GM18502 (cell line): ENCODE results near the gene TIAM2.
A peak's percentile ranks its signal among the peaks of the same experiment; 100 is the strongest.
"Not testable (repeated sequence)": the region's sequence is repeated elsewhere in the genome, so short reads cannot be mapped to it uniquely, and the experiment has no call there.

Source experiments
- ATAC-seq: cut with Tn5 transposase; IDR thresholded peaks from one replicate; pipeline ENCODE4 v1.9.1; 2021; ENCODE audit warnings: mild to moderate bottlenecking; ENCODE audit not compliant: unreplicated experiment, poor library complexity

The TIAM2 gene

DNA sequence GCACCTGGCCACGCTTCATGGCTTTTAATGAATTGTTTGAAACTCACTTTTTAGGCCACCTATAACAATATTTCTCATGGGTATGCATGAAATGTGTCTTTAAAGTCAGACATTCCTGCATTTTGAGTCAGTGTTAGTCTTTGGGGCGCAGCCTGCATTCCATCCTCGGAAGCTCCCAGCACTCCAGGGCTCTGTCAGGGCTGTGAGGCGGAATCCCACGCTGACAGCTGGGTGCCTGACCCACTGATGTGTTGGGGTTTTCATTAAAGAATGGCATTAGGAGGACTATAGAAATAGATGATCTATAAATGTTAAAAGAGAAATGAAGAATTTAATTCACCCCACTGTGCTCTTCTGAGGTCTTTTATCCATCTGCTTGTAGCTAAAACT lies 252.5 kb downstream of the TIAM2 start:
- ATAC-seq = no peak

DNA sequence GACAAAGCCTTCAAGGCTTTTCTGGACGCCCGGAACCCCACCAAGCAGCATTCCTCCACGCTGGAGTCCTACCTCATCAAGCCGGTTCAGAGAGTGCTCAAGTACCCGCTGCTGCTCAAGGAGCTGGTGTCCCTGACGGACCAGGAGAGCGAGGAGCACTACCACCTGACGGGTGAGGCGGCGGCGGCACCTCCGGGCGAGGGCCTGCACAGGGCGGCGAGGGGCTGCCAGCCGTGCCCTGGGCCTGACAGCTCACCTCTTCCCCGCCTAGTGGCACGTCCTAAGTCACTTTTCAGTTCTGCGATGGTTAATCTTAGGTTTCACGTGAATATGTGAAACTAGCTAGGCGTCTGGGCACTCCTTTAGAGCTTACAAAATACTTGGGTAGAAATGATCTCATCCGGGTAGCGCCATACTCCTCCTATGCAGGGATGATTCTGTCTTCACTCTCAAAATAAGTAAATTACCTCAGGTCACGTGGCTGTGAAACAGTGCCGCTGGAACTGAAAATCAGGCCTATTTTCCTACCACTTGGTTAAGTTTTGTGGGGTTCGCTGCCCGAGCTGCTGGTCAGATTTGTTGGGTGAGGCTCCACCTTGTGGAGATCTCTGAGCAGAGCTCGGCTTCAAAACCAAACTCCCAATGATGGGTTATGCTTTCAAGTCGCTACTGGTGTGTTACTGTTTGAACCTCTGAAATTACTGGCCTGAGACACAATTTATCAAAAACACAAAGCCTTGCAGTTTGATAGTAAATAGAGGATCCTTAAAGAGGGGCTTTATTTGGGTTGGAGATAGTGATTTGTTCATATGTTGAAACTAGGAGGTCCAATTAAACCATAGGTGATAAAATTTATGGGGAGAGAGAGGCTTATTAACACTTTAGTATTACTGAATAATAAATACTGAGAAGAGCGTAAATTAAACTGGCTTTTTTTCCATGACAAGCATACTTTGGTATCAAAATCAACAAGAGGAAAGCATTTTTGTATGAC lies 253.2 kb downstream of the TIAM2 start:
- ATAC-seq = peak; percentile 64

DNA sequence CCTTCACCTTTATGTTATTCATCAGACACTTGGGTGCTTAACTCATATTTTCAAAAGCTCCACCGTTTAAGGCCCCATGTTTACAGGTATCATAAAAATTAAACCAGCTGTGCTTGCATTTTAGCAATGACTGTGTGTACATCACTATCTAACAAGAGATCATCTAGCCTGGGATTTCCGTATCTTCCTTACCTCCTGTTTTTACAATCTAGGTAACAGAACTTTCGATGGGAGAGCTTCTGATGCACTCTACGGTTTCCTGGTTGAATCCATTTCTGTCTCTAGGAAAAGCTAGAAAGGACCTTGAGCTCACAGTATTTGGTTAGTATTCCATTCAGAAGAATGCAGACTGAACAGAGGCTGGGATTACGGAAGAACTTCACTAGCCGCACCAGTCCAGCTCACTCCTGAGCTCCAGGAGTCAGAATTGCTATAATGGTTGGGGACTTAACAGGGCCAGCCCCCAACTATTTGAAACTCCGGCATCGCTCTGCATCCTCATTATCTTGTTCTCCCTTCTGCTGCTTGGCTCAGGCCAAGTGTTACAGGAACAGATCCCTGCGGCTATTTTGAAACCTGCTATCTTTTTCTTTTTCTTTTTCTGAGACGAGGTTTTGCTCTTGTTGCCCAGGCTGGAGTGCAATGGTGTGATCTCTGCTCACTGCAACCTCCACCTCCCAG lies 255.7 kb downstream of the TIAM2 start:
- no peak for ATAC-seq

DNA sequence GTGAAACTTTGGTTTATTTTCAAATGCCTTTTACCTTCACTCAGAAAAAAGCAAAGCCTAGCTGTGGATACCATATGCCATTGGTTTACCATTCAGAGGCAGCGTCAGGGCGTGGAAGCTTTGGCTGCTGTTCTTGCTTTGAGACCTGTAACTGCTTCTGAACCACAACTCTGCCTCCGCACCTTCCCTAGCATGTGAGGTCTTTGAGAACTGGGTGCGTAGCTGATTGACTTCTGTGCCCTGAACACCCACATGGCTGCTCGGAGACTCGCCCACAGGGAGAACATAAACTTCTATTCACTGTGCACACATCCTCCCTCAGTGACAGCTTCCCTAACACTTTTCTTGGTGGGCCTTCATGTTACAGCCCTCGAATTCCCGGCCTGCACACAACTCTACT lies 257.5 kb downstream of the TIAM2 start:
- ATAC-seq = no peak

DNA sequence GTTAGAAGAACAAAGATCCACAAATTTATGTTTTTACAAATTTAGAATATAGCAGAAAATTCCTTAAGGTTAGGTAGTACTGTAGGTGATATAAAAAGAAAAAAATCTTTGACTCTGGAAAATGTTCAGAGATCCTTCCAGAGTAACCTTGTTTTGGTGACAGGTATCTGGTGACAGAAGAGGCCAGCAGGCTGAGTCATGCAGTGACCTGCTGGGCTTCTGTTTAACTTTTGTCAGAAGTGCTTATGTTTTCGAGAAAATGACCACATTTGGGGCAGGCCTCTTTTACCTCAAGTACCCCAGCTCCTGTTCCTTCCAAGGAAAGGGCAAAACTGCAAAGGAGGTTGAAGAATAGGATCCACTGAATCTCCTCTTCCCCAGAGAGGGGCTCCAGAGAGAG lies 258.2 kb downstream of the TIAM2 start:
- no peak for ATAC-seq

DNA sequence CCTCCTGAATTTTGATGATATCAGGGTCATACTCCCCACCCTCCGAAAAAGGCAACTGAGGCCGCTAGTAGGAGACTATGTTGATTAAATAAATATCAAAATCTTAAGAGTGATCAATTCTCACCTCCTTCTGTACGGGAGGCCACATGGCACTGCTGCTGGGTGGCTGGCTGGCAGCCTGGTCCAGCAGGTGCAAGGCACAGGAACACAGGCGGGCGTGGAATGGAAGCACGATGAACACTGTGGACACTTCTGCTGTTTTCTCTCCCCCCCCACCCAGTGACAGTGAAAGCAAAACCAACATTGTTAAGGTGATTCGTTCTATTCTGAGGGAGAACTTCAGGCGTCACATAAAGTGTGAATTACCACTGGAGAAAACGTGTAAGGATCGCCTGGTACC lies 259.0 kb downstream of the TIAM2 start:
- ATAC-seq = no peak

DNA sequence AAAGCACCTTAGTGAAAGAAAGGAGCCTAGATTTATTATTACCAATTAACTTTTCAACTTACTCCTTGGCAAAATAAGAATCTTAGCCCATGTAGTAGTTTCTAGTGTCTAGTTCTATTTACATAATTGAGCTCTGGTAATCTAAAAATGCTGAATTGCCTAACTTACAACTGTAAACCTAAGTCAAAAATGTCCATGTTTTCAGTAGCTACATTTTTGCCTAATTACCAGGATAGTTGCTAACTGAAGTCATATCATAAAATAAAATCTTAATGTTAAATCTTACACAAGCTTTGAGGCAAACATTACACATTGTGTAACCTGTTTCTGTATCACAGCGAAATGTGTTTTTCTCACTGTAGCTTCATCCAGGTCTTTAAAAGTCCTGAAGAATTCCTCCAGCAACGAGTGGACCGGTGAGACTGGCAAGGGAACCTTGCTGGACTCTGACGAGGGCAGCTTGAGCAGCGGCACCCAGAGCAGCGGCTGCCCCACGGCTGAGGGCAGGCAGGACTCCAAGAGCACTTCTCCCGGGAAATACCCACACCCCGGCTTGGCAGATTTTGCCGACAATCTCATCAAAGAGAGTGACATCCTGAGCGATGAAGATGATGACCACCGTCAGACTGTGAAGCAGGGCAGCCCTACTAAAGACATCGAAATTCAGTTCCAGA lies 261.1 kb downstream of the TIAM2 start:
- ATAC-seq = no peak

DNA sequence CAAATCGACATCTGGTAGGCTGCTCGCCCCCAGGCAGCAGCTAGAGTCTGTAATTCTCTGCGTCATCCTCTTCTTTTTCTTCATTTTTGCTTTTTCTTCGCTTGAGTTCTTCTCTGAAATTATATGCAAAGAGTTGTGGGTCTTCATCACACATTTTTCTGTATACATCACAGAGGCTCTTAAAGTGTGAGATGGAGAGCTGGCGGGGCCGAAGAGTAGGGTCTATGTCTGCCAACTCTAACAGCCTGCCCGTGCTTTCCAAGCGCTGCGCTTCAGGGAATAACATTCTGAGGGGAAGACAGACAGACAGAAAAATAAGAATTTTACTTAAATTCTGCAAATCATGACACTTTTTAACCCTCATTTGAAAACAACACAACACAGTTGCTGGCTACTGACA lies 262.7 kb downstream of the TIAM2 start:
- ATAC-seq = no peak

DNA sequence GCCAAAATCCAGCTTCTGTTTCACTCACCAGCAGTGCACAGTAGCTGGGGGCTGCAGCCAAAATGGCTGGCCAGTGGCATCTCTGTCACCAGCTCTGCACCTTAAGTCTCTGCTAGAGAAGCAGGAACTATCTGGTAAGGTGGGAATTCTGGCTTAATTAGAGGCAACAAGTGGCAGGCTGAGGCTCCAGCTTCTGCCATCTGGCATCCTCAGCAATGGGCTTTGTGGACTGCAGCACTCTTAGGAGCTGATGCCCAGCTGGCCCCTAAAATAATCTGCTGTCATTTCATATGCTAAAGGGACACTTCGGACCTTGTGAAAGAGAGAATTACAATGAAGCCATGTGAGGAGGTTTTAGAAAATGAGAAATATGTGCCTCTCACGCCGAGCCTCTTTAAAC lies 264.1 kb downstream of the TIAM2 start:
- ATAC-seq = no peak

DNA sequence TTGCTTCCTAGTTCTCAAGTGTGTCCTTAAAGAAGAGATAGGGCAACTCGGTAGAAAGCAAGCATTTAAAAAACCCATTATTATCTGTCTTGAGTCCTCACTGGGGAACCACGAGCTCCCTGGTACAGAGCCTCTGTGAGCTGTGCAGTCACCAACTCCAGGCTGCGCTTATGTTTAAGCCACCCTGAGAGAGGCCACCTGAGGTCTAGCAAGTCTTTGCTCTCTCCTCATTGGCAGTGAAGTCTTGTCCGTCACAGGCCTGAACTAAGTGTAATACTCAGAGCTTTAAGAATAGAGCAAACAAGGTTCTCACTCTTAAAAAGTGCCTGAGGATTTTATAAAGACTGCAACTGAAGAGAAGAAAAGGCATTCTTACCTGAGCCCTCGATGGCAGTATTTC lies 264.8 kb downstream of the TIAM2 start:
- ATAC-seq = no peak

DNA sequence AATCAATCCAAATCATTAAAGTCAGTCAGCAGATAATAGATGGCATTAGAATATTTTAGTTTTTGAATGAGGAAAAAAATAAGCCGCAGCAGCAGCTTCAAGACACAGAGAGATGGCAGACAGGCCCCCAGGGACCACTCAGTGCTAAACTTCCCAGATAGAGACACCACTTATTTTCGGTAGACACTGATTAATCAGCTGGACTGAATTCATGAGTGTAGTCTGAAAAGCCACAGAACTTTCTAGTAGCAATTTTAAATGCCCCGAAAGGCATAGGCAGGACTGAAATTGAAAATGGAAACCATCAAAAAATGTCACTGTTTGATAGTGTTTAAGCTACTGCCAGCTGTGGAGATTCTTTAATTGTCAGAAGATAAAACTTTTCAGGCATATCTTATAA lies 265.6 kb downstream of the TIAM2 start:
- peak; percentile 41 for ATAC-seq

DNA sequence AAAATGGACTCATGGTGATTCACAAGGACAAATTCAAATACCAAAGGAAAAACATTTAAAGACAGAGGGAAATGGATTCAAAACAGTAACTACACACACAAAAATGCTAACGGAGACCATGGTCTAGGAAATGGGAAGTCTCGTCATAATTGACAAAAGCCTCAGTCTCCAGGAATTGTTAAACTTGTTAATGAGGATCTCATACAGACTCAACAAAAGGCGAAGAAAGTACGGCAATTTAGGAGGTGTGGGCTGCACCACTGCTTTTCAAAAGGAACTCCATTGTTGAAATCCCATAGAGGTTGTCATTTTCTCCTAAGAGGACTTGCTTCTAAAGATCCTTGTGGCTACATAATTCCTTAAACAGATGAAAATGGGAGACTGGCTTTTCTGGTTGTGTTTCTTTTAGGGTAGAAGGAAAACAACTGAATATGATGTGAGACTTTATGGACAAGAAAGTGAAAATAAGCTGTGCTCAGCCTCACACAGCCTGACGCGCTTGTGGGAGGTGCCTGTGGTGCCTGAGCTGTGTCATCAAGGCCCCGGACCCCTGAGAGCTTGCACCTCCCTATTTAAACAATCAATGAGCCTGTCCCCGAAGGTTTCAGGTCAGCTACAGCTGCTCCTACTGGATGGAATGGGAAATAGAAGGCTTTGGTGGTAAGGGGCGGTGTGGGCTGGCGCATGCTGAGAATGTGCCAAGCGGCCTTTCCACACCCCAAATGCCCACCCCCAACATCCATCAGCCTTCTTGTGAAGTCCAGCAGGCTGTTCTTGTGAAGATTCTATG lies 266.2 kb downstream of the TIAM2 start:
- ATAC-seq = no peak

DNA sequence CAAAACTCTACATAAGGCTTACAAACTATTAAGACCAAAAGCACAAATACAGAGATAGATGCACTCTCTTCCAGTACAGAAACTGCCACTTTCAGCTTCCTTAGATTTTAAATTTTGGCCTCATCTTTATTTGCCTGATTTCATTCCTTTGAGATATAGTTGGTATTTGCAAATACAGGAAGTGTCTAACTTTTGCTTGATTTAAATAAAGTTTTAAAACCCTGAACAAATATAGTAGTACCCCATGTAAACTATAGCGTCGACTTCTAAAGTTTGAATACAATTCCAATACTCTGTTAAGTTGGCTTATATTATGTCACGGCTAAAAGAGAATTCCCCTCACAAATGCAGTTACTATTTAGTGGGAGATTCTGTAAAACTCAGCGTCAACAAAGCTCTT lies 267.5 kb downstream of the TIAM2 start:
- no peak for ATAC-seq

DNA sequence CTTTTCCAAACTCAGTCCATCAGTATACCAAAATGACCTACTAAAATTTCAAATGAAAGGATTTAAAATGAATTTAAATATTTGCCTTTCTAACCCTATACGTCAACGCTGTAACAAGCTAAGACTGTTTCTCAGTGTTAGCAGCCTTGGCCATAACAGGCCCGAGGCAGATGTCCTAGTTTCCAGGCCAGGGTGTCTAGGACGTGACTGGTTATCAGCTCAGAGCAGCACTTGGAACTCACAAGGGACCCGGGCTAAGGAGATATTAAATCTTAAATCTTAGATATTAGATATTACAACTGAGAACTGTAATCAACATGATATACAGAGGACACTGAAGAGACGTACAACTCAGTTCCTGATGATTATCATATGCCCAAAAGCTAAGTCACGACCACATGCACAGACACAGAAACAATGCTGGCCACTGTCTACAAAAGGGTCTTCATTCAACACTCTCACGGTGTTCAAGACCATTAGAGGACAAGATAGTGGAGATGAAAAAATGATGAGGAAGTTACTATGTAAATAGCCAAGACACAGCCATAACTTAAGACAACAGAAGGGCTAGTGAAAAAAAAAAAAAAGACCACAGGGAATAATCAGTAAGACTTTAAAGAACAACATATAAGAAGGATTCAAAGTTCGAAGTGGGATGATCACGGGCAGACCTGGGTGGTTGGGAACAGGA lies 268.4 kb downstream of the TIAM2 start, which contains the start of gene CLDN20:
Gene CLDN20, plus strand, starts transcription at position 641 of the 691 bp plus-strand sequence. CDS start 11,707 bp downstream, outside the sequence.
- ATAC-seq = no peak

DNA sequence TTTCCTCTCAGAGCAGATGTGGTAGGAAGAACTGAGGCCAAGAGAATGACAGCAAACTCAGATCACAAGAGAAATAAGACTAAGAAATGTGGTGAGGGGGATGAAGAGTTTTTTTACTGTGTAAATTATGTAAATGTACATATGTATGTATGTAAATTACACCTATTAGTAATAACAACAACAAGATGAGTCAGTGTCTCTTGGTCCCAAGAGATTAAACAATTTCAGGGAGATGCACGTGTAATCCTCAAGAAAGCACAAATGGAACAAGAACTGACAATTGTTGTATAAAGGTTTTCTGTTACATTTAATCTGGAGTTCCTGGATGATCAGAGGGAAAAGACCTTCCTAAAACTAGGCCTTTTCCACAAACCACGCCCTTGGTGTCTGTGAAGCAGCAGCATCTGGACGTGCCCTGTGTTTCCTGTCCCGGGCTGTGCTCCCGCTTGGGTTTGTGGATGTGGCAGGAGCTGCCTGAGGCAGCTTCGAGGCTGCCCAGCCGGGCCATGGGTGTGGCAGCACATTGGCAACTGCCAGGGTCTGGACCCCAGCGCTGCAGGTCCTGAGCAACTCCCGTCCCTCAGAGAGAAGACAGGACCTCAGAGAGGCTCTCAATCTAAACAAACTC lies 269.7 kb downstream of the TIAM2 start:
- ATAC-seq = no peak

DNA sequence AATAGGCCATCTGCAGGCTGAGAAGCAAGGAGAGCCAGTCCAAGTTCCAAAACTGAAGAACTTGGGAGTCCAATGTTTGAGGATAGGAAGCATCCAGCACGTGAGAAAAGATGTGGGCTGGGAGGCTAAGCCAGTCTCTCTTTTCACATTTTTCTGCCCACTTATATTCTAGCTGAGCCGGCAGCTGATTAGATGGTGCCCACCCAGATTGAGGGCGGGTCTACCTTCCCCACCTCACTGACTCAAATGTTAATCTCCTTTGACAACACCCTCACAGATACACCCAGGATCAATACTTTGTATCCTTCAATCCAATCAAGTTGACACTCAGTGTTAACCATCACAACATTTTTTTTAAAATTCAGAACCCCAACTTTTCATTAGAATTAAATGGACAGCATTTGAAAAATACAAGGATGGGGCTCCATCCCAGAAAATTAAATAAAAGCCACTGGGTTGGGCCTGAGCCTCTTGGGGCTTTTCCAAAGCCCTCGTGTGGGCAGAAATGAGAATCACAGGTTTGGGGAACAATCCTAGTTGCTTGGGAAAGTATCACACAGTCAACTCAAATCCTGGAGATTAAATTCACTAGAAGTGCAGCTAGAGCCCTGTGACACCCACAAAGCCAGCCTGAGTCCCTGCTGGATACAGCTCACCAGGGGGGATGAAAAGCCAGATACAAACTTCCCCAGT lies 270.9 kb downstream of the TIAM2 start:
- ATAC-seq = no peak

DNA sequence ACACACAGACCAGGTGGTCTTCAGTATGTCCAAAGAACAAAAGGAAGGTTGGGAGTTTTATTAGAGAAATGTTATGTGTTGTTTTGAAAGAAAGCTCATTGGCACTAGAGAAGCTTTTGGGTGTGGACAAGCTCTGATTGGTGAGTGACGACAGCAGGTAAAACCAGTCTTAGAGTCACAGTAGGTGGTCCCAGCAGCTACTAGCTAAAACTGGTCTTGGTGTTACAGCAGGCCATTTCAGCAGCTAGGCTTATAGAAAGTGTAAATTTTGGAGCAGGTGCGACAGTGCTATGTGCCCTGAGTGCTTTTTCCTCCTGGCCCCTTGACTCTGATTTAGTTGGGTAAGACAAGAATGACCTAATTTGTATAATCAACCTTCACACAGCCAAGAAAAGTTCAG lies 272.3 kb downstream of the TIAM2 start:
- no peak for ATAC-seq

DNA sequence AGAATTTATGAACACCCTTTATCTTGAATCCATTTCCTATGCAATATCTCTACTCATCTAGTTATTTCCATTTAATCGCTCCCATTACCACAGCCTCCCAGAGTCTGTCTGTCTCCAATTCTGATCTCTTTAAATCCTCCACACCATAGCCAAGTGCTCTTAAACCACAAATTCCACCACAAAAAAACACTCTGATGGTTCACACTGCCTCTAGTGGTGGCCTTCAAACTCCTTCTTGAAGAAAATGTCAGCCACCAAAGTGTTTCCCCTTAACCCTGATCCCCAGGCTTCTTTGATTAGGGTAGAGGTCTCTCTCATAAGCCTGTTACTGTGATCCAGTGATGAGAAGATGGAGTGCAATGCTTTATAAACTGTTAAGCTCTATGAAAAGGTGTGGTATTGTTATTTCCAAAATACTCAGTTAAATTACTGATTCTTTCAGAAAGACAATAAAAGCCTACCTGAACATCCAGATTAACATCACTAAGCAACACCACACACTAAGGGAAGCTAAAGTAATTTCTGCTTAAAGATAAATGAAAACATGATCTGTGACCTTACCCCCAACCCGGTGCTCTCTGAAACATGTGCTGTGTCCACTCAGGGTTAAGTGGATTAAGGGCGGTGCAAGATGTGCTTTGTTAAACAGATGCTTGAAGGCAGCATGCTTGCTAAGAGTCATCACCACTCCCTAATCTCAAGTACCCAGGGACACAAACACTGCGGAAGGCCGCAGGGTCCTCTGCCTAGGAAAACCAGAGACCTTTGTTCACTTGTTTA lies 273.2 kb downstream of the TIAM2 start:
- not testable (repeated sequence) for ATAC-seq
